DND-41 (cell line): ENCODE data around the gene PTPN4.

ENCODE experiments used
- ATAC-seq: fragments of 200-7000 bp; cut with Tn5 transposase; 3 replicates; pipeline ENCODE4 v1.9.1; 2021; ENCODE audit warnings: low read depth; ENCODE audit not compliant: insufficient read depth
- DNase-seq: peaks from one replicate; pipeline ENCODE4 v3.0.0-alpha.2; 2020
- H2AFZ ChIP-seq: 2 replicates; pipeline ENCODE4 v1.6.0; 2012; ENCODE audit warnings: low read depth, low read length
- H3K27ac ChIP-seq: 2 replicates; pipeline ENCODE4 v1.5.1; 2012; ENCODE audit warnings: low read length, inconsistent platforms
- H3K27me3 ChIP-seq: fragments of 200-600 bp; sonication (generic); 2 replicates; pipeline ENCODE4 v1.6.0; 2012; ENCODE audit warnings: low read length, mild to moderate bottlenecking, inconsistent platforms; ENCODE audit not compliant: insufficient read depth, poor library complexity
- H3K36me3 ChIP-seq: 2 replicates; pipeline ENCODE4 v1.5.1; 2012; ENCODE audit warnings: low read length, inconsistent platforms; ENCODE audit not compliant: insufficient read depth
- H3K4me1 ChIP-seq: 2 replicates; pipeline ENCODE4 v1.5.1; 2012; ENCODE audit warnings: mild to moderate bottlenecking, low read length; ENCODE audit not compliant: insufficient read depth
- H3K4me2 ChIP-seq: 2 replicates; pipeline ENCODE4 v1.6.0; 2012; ENCODE audit warnings: mild to moderate bottlenecking, moderate library complexity, low read length, inconsistent platforms; ENCODE audit not compliant: insufficient read depth
- H3K4me3 ChIP-seq, 2 experiments: fragments of 200-600 bp in 1 of 2; shearing (Covaris generic) in 1 of 2; 2 replicates each; pipeline ENCODE4 v1.5.1; 2012 to 2016; ENCODE audit warnings: inconsistent platforms in 2 of 2, low read length in 2 of 2, mild to moderate bottlenecking in 2 of 2, low read depth in 1 of 2, moderate library complexity in 1 of 2
- H3K79me2 ChIP-seq: 2 replicates; pipeline ENCODE4 v1.6.0; 2012; ENCODE audit warnings: low read length, inconsistent platforms; ENCODE audit not compliant: insufficient read depth
- H3K9ac ChIP-seq: 2 replicates; pipeline ENCODE4 v1.6.0; 2012; ENCODE audit warnings: low read depth, mild to moderate bottlenecking, inconsistent platforms, low read length, moderate library complexity
- H3K9me3 ChIP-seq: 2 replicates; pipeline ENCODE4 v1.5.1; 2012; ENCODE audit warnings: low read length, moderate library complexity, mild to moderate bottlenecking, inconsistent platforms; ENCODE audit not compliant: insufficient read depth, severe bottlenecking
- H4K20me1 ChIP-seq: 2 replicates; pipeline ENCODE4 v1.6.0; 2012; ENCODE audit warnings: low read length; ENCODE audit not compliant: insufficient read depth
- EZH2 ChIP-seq: IDR thresholded peaks from 3 replicates; pipeline ENCODE4 v1.6.1; 2012; ENCODE audit warnings: borderline replicate concordance, low read depth, mild to moderate bottlenecking, moderate library complexity, low read length, inconsistent platforms; ENCODE audit not compliant: severe bottlenecking
- TF ChIP-seq, protein P1 (sequence below): IDR thresholded peaks from 2 replicates; pipeline ENCODE4 v1.5.1; 2012; ENCODE audit warnings: borderline replicate concordance, low read length, moderate library complexity, mild to moderate bottlenecking; ENCODE audit not compliant: poor library complexity, severe bottlenecking; ENCODE audit errors: extremely low read depth

Gene PTPN4

GRCh38 chr2:119772767-119773166 lies 13.0 kb downstream of the PTPN4 start:
- Histone ChIP-seq H3K27ac (no peak overlapping the region), H3K79me2 (peaks cover 68% of the 10 kb centered on the region), H4K20me1 (peaks cover 19% of the 10 kb centered on the region; the same call in 1 of the 2 replicates), H3K36me3 (no peaks in the 10 kb centered on the region), H3K4me3 (no peak overlapping the region), H3K9ac (no peak overlapping the region), H3K27me3 (no peaks in the 10 kb centered on the region), H3K9me3 (no peaks in the 10 kb centered on the region), H3K4me2 (no peak overlapping the region), H2AFZ (no peak overlapping the region), H3K4me1 (peaks cover 5% of the 10 kb centered on the region; the same call in 1 of the 2 replicates)
- no peak for TF ChIP-seq EZH2
- TF ChIP-seq, protein P1, sequence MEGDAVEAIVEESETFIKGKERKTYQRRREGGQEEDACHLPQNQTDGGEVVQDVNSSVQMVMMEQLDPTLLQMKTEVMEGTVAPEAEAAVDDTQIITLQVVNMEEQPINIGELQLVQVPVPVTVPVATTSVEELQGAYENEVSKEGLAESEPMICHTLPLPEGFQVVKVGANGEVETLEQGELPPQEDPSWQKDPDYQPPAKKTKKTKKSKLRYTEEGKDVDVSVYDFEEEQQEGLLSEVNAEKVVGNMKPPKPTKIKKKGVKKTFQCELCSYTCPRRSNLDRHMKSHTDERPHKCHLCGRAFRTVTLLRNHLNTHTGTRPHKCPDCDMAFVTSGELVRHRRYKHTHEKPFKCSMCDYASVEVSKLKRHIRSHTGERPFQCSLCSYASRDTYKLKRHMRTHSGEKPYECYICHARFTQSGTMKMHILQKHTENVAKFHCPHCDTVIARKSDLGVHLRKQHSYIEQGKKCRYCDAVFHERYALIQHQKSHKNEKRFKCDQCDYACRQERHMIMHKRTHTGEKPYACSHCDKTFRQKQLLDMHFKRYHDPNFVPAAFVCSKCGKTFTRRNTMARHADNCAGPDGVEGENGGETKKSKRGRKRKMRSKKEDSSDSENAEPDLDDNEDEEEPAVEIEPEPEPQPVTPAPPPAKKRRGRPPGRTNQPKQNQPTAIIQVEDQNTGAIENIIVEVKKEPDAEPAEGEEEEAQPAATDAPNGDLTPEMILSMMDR = no peak
- ATAC-seq = no peak
- no peak for DNase-seq

GRCh38 chr2:119774026-119774425 lies 14.3 kb downstream of the PTPN4 start:
- Histone ChIP-seq H3K36me3 (no peaks in the 10 kb centered on the region), H3K4me2 (no peak overlapping the region), H3K79me2 (peaks cover 65% of the 10 kb centered on the region), H3K4me3 (no peak overlapping the region), H2AFZ (no peak overlapping the region), H3K4me1 (peaks cover 5% of the 10 kb centered on the region; the same call in 1 of the 2 replicates), H3K27ac (no peak overlapping the region), H4K20me1 (peaks cover 9% of the 10 kb centered on the region; the same call in 1 of the 2 replicates), H3K9ac (no peak overlapping the region), H3K27me3 (no peaks in the 10 kb centered on the region), H3K9me3 (no peaks in the 10 kb centered on the region)
- ATAC-seq (no peak), DNase-seq (no peak)
- TF ChIP-seq, protein P1 = no peak
- TF ChIP-seq EZH2 = no peak

DNA sequence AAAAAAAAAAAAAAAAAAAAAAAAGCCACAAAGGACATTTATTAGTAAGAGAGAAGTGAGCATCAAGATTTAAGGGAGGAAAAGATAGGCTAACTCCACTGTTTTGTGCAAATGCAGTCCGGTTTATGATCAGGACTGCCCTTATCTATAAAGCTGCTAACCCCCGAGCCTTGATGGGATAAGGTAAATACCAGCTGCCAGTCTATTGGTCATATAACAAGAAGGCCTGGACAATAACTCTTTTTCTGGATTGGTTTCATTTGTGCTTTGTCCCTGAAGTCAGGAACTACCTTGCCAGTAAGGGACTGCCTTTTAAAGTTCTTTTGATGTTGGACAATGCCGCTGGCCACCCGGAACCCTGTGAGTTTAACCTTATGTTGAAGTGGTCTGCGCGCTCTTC lies 15.4 kb downstream of the PTPN4 start:
- peaks cover 9% of the 10 kb centered on the region; the same call in 1 of the 2 replicates for H4K20me1 ChIP-seq
- no peaks in the 10 kb centered on the region for H3K27me3 ChIP-seq
- H3K36me3 ChIP-seq = no peaks in the 10 kb centered on the region
- H3K4me2 ChIP-seq = no peak overlapping the region
- no peaks in the 10 kb centered on the region; the same call in 1 of the 2 replicates for H3K4me1 ChIP-seq
- H3K9ac ChIP-seq = no peak overlapping the region
- peaks cover 63% of the 10 kb centered on the region for H3K79me2 ChIP-seq
- no peak for DNase-seq
- H2AFZ ChIP-seq = no peak overlapping the region
- no peak for TF ChIP-seq EZH2
- TF ChIP-seq, protein P1 = no peak
- ATAC-seq = no peak
- no peak overlapping the region for H3K27ac ChIP-seq
- H3K9me3 ChIP-seq = no peaks in the 10 kb centered on the region
- H3K4me3 ChIP-seq = no peak overlapping the region
